Sciatic nerve (tissue), 2 donors: ENCODE measurements around the gene IQGAP3. TPM values are rescaled to one million over a fixed set of nuclear protein-coding genes. Genes with fewer than 3 reads are reported as not detected.

Experiments used
- ATAC-seq: fragments of 200-7000 bp; cut with Tn5 transposase; one replicate; pipeline ENCODE4 v1.9.1; 2020; ENCODE audit warnings: mild to moderate bottlenecking, moderate library complexity
- DNase-seq: peaks from one replicate; pipeline ENCODE4 v3.0.0-alpha.2; 2020; ENCODE audit warnings: low spot score
- intact Hi-C: fragments of 100-400 bp; cut with DNase I; formaldehyde crosslinking; loops from one replicate; pipeline ENCODE4 v1.14.2; 2022
- total RNA-seq: library from RNA; stranded (reverse); fragmentation: NEBNext Ultra II Directional; extraction: Animal tissue kit (Norgen Biotek cat#: 25700); gene quantifications from one replicate; pipeline ENCODE4 v1.2.1, GENCODE V29; 2021
- donor health status: DM: no; HTN: no; CAD: no.
- donor health status: DM: no; HTN: no; CAD: no.

Gene IQGAP3
- total RNA-seq, 1 donor from 2014 or later = 0.76 TPM

DNA sequence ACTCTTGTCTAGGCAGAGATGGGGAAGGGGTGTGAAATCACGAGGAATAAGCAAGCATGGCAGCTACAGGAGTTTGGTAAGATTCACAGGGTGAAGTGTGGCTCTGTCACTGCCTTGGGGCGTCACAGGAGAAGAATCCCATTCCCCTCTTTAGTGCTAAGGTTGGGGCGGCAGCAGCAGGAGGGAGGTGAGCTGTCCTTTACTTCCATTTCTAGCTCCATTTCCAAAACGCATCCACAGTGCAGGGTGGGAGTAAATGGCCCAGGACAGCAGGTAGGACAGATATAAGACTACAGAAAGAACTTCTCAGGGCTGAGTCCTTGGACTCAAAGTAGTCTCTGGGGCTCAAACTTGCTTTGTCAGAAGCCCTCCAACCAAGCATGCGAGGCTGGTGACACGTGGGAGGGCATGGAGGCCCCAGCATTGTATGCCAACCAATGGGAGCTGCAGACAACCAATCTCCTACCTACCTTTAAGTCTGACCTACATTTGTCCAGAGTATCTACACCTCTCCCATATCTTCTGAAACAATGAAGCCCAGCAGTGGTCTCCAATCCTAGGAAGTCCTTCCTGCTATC is 80.3 kb downstream of the IQGAP3 start:
- no peak for ATAC-seq
- intact Hi-C loops = no loop called here
- no peak for DNase-seq

DNA sequence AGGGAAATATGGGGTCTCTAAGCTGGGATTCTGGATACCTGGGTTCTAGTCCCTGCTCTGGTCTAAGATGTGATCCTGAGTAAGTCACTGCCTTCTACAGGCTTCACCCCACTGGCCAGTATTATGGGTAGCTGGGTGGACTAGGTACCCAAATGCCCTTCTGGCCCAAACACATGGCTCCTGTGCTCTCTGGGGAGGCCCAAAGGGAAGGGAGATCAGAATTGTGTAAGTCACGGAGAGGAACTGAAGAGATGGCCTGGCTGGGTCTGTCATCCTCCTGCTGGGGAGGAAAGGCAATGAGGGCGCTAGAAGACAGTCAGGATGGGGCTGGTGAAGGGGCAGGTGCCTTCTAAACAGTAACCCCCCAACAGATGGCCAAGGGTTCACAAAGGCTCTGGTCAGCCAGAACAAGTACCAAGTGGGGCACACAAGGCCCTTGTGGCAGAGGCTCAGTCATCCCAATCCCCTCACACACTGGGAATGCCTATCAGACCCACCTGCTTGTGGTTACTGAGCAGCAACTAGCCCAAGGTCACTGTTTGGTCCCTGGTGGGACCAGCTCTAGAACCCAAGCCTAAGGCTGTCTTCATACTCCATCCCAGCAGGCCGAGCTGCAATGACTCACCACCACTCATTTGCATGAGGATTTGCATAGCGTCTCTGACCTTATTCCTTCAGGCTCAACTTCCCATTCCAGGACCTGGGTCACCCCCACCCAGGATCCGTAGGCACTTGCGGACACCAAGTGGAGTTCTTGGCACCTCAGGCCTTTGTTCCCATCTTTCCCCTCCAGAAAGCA is 81.0 kb downstream of the IQGAP3 start:
- intact Hi-C loops = no loop called here
- DNase-seq (no peak), ATAC-seq (no peak)

DNA sequence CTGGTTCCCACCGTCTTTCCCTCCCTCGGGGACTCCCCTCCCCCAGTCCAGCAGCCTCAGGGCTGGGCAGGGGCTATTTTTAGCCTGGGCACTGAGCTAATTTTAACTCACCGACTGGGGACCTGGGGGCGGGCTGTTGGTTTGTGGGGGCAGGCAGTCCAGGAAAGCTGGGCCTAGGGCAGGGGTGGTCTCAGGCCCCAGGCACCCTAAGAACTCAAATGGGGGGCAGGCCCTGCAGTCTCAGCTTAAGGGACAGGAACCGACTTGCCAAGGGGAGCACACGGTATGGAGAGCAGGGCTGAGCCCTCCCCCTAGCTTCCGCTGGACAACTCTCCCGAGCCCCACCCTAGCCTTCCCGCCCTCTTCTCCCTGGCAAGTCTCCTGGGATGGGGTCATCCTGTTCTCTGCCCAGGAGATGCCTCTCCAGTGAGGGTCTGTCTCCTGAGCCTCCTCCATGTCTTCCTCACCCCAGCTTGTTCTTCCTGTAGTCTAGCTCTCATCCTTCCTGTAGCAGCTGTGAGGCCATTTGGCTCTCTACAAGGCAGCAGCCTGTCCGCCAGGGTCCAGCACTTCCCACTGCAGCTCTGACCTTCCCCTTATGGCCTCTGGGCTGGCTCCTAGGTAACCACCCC is 81.8 kb downstream of the IQGAP3 start:
- peak; percentile 56 for ATAC-seq
- no peak for DNase-seq
- intact Hi-C loops = no loop called here

DNA sequence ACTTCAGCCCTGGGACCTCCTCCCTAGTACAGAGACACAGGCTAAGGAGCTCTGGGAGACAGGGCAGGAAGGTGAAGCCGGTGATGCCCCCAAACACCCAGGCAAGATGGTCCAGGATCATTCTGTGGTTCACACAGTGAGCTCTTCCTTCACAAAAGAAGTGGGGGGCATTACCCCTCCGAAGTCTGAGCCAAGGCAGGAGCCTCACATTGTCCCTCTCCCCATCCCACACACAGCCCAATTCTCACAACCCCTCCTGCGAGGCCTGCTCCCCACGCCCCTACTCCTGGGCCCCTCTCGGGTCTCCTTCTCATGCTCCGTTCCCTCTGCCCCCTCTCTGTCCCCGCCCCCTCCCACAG is 82.5 kb downstream of the IQGAP3 start:
- DNase-seq = no peak
- peak; percentile 4 for ATAC-seq
- intact Hi-C loops = no loop called here

DNA sequence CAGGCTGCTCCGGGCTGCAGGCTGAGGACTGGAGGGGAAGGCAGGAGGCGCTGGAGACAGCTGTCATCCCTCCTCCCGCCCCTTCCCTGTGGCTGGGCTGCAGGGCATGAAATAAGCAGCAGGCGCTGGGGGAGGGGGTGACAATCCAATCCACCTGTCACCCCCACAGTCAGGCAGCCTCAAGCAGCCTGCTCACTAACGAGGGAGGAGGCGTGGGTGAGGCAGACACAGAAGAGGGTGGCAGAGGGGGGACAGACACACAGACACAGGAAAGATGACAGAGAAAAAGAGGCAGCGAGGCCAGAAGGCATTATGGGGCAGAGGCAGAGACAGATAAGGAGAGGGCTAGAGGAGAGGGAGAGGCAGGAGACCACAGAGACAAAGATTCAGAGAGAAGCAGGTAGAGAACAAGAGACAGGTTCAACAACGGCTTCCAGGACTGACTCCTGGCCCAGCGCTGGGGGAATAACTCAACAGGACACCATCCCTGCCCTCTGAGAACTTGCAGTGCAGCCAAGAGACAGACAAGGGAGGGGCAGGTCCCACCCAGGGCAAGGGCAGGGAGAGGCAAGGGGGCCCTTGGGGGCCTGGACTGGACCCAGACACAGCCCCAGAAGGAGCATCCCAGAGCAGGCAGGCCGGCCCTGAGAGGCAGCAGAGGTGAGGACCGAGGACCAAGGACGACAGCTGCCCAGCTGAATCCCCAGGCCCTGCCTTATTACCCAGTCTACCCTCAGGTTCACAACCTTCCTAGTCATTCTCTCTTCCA is 83.0 kb downstream of the IQGAP3 start:
- peak; percentile 54 for ATAC-seq
- intact Hi-C loops = no loop called here
- DNase-seq = no peak

DNA sequence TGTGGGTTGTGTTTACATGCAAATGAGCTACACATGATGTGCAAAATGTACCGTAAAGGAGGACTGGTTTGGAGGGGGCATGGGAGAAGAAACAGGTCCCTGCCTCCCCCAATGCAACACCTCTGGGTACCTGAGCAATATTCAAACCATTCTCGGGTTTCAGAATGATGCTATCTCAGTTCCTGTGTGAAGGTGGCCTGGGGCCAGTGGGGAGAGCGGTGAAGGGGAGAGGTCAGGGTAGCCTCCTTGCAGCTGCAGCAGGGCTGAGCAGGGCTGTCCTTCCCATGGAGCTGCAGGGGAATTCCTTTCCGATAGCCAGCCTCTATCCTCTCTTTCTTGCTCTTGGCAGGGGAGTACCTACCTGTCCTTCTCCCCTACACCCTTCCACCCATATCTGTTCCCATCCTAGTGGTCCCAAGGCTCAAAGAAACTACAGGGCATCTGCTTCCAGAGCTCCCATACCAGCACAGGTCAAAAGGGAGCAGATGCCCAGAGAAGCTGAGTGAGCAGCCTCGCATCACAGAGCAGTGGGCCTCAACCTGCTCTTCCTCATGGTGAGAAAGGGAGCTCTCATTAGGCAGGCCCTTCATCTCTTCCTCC is 83.7 kb downstream of the IQGAP3 start:
- no peak for ATAC-seq
- intact Hi-C loops = no loop called here
- DNase-seq = no peak

DNA sequence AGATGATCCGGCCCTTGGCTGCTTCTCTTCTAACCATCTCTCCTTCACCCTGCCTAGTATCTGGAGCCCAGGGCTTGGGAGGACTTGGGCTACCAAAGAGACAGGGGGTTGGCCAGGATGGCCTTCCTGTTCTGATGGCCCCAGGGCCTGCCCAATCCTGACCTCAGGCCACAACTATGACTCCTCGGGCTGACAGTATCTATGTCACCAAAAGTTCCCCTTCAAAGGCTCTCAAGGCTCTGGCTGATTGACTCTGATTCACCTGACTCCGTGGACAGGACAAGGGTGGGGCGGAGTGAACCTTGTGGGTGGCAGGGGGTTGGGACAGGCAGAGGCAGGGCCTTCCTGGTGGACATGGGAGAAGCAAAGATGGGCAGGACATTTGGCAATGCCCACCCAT is 84.5 kb downstream of the IQGAP3 start:
- intact Hi-C loops = no loop called here
- ATAC-seq = no peak
- DNase-seq = no peak

DNA sequence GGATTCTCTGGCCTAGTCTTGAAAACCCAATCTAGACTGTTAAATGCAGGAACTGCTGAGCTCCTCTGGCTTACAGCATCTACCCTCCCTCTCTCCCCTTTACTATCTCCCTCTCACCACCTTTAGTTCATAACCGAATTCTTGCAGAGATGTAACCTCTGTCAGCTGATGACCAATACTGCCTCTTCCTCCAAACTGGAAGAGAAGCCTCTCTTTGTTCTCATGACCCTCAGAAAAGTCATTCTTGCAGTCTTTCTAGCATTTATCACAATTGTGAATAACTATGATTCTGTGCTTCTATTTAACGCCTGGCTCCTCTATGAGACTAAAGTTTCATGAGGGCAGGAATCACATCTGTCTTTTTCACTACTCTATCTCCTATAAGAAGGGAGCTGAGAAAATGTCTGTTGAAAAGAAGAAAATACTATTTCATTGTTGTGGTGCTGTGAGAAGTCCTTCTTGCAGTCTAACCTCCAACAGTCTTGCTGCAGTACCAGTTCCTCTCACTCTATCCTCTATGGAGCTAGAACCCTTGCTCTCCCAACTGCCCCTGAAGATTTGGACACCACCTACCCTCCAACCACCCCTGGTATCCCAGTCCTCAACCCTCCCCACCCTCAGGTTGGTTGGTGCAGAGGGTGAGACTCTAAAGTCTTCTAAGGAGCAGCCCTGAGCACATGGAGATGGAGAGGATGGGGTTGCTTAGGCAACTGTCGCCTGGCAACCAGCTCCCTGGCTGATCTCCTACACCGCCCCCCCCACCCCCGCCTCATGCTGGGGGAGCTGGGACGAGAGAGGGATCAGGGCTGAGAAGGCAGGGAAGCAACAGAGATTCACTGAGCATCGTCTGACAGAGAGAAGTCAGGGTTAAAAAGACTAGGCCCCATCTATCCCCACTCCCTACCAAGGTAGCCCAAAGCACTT is 85.7 kb downstream of the IQGAP3 start:
- ATAC-seq (no peak), DNase-seq (no peak)
- intact Hi-C loops = no loop called here

DNA sequence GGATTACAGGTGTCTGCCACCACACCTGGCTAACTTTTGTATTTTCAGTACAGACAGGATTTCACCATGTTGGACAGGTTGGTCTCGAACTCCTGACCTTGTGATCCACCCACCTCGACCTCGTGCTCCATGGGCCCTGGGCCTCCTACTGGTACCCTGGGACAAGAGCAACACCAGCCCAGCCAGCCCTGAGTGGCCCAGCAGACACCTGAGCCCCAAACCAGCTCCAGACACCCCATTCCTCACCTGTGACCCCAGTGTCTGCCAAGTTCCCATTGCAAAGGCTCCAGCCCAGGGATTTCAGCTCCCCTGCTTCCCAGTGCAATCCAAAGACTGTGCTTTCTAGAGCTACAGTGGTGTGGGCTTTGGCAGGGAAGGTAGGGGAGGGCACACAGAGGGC is 86.4 kb downstream of the IQGAP3 start:
- intact Hi-C loops = no loop called here
- no peak for ATAC-seq
- no peak for DNase-seq

DNA sequence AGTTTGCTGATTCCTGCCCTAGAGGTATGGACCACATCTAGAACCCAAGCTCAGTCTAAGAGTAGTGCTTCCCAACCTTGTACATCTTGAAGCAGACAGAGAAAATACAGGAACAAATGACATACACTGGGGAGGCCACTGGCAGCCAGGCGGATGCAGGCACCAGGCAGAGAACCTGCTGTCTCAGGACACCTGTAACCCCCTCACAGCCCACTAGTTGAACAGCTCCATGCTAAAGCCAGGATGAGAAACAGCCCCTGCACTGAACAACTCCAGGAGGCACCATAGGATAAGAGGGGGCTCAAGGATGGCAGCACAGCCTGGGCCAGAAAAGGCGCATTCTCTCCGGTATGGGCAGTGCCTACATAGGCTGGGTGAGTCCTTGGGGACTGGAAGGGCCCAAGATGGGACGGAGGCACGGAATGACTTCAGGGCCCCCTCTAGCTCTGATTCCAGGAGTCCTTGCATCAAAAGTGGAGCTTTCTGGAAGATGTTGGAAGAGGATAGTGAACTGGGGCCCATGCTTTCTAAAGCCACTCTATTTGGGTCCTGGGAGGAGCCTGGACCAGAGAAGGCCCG is 87.8 kb downstream of the IQGAP3 start:
- ATAC-seq (no peak), DNase-seq (no peak)
- intact Hi-C loops = no loop called here

DNA sequence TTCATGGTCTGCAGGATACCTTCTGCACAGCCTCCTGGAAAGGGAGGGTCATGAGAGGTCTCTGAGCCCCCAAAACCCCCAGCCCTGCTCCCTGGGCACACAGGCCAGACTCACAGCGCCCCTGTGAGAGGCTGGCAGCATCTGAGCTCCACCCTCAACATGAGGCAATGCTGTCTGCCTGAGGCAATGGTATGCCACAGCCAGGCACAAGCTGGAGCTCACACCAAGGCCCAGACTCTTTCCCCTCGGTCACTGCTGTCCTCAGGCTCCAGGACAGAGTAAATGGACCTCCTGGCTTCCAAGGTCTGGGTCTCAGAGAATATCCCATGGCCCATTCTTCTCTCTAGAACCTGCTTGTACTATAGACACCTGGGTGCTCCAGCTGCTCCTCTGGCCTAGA is 89.0 kb downstream of the IQGAP3 start:
- intact Hi-C loops = no loop called here
- ATAC-seq (no peak), DNase-seq (no peak)

DNA sequence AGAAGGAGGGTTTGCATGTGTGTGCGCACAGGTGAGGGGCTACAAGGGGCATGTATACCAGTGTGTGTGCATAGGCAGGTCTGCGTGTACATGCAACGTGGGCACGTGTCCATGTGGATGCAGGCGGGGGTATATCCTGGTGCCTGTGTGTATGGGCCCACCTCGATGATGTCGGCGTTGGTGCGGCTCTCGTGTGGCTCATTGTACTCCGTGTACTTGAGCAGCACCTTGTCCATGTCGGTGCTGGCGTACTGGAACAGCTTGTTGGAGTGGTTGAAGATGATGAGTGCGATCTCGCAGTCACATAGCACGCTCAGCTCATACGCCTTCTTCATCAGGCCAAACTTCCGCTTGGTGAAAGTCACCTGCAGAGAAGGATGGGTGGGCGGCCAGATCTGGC is 90.1 kb downstream of the IQGAP3 start:
- DNase-seq (no peak), ATAC-seq (no peak)
- intact Hi-C loops = no loop called here

DNA sequence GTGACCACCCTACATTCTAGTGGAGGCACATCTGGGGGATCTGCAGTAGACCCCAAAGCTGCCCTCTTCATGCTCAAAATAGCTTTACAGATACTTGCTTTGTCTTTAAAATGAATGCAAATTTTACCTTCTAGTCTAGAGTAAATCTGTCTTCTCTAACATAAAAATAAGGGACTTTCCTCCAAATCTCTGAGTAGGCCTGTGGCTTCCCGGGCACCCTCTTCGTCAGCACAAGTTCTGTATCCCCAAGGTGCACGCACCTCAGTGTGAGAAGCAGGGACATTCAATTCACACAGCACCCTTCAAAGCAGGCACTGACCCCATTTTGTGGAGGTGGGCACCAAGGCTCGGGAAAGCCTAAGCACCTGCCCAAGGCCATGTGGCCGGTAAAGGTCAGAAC is 90.8 kb downstream of the IQGAP3 start:
- intact Hi-C loops = no loop called here
- ATAC-seq (no peak), DNase-seq (no peak)

DNA sequence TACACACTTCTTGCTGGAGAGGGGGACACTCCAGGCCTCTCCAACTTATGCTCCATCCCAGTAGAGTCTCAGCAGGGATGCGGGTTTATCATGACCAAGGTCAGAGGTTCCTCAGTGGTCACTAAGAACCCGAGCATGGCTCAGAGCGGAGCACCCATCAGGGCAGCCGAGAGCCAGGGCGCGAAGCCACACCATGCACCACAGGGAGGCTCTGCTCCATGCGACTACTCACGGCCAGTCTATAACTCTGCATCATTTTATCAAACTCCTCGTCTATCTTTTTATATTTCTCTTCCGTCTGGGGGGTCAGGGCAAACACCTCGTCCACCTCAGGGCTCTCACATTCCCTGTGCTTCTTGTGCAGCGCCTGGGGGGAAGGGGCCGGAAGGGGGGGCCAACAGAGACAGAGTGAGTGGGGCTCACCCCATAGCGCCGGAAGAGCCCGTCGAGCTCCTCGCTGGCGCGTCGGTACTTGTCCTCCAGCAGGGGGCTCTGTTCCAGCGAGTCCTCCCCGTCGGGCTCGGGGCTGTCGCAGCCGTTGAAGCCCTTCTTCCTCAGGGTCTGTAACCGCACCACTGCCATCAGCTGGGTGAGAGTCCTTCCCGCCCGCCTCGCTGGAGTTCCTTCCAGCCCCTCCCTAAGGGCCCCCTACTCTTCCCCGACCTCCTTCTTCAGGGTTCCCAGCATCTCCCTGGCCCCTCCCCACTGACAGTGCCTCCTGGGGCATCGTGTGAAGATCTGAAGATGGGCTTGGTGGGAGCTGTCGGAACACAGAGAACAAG is 91.8 kb downstream of the IQGAP3 start:
- ATAC-seq (peak; percentile 30), DNase-seq (peak; percentile 77)
- intact Hi-C loops = no loop called here

DNA sequence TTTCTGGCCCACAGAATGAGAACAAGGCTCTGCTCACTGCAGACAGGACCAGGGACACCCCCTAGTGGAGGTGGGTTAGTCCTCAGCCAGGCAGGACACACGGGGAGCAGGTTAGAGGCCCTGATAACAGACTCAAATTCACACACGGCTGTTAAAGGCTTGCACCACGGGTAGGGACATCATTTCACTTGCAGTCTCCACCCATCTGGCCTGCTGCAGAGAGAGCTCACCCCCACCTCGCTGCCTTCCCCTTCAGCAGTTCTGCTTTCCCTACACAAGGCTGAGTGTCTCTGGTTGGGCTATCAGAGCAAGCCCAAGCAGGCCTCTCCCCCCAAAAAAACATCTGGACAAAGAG is 92.4 kb downstream of the IQGAP3 start:
- intact Hi-C loops = no loop called here
- DNase-seq = no peak
- ATAC-seq = no peak

DNA sequence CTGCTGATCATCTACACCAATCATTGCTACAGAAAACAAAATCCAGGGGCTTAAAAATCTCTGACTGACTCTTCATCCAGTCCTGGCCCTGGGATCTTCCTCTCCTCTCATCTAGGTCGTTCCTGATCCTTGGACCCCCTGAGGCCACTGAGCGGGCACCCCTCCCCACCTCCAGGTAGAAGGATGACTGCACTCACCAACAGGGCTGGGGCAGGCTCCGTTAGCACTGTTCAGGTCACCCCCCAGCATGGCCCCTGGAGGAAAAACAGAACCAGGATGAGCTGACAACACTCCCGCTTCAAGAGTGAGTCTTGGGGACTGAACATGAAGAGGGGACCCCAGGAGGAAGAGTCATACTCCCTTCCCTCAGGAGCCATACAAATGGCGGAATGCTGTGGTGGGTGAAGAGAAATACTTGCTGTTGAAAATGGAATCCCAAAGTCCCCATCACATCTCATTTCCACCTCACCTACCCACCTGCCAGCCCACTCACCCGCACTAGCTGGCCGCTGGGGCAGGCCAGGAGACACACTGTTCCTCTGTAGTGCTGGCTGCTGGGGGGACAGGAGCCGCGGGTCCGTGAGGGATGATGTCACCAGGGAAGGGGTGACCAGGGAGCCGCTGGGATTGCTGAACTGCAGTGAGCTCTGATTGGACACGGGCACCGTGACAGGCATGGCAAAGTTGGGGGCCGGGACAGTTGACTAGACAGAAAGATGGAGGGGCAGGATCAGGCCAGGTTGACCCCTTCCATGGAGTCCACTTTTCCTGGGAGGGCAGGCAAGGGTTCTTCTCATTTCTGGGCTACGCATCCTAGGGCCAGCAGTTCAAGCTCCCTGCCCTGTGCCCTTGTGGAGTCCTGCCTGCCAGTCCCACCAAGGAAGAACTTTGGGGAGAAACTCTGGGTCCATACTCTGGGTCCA is 93.0 kb downstream of the IQGAP3 start:
- intact Hi-C loops = no loop called here
- no peak for ATAC-seq
- DNase-seq = no peak

DNA sequence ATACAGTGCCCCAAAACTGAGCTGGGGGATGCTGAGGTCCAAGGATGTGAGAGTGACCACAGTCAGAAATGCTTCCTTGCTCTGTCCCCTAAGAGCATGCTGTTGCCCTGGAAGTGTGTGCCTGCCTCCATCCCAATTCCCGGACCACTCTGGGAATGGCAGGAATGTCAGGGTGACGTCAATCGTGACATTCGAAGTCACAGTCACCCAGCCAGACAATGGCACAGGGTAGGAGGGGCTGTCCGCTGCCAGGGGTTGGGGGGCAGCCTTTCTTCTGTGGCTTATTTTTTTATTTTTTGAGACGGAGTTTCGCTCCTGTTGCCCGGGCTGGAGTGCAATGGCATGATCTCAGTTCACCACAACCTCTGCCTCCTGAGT is 94.1 kb downstream of the IQGAP3 start:
- intact Hi-C loops = no loop called here
- ATAC-seq (no peak), DNase-seq (no peak)
